ENCODE data around the gene CEMIP. TPM values are rescaled to one million over a fixed set of nuclear protein-coding genes. Genes with fewer than 3 reads are reported as not detected.

The CEMIP gene
- total RNA-seq, 2 experiments from 2014 or later: not detected

- TF ChIP-seq, protein P1, sequence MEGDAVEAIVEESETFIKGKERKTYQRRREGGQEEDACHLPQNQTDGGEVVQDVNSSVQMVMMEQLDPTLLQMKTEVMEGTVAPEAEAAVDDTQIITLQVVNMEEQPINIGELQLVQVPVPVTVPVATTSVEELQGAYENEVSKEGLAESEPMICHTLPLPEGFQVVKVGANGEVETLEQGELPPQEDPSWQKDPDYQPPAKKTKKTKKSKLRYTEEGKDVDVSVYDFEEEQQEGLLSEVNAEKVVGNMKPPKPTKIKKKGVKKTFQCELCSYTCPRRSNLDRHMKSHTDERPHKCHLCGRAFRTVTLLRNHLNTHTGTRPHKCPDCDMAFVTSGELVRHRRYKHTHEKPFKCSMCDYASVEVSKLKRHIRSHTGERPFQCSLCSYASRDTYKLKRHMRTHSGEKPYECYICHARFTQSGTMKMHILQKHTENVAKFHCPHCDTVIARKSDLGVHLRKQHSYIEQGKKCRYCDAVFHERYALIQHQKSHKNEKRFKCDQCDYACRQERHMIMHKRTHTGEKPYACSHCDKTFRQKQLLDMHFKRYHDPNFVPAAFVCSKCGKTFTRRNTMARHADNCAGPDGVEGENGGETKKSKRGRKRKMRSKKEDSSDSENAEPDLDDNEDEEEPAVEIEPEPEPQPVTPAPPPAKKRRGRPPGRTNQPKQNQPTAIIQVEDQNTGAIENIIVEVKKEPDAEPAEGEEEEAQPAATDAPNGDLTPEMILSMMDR (IDR thresholded peaks at IDR 0.05): no peak
- intact Hi-C loops (cut with DNase I, micrococcal nuclease): no loop called here
- Histone ChIP-seq H3K4me3 (ENCODE audit: low read length) (no peak overlapping the region), H3K27me3 (ENCODE audit: control insufficient read depth in 1 of 2, insufficient read depth in 2 of 2, low read length in 2 of 2) (no peaks in the 10 kb centered on the region), H3K9me3 (ENCODE audit: control insufficient read depth in 1 of 2, insufficient read depth in 1 of 2, low read length in 2 of 2) (no peaks in the 10 kb centered on the region), H3K36me3 (ENCODE audit: insufficient read depth, low read length) (no peaks in the 10 kb centered on the region), H3K27ac (ENCODE audit: low read depth in 1 of 2, low read length in 2 of 2) (no peak overlapping the region), H3K4me1 (ENCODE audit: insufficient read depth, low read length) (no peaks in the 10 kb centered on the region)
- Mint-ChIP-seq H3K27ac (no peak overlapping the region), H3K9me3 (no peaks in the 10 kb centered on the region), H3K4me1 (ENCODE audit: low read depth) (no peaks in the 10 kb centered on the region), H3K27me3 (peaks cover 32% of the 10 kb centered on the region), H3K36me3 (ENCODE audit: low read depth) (no peaks in the 10 kb centered on the region), H3K4me3 (no peak overlapping the region)
- ChIA-PET CTCF (no interaction called here), POLR2A (no interaction called here)
- no peak for ATAC-seq (ENCODE audit: poor library complexity)
- DNase-seq: no peak
Measured at GRCh38 chr15:80811781-80812315, 32.7 kb downstream of the CEMIP start.

DNA sequence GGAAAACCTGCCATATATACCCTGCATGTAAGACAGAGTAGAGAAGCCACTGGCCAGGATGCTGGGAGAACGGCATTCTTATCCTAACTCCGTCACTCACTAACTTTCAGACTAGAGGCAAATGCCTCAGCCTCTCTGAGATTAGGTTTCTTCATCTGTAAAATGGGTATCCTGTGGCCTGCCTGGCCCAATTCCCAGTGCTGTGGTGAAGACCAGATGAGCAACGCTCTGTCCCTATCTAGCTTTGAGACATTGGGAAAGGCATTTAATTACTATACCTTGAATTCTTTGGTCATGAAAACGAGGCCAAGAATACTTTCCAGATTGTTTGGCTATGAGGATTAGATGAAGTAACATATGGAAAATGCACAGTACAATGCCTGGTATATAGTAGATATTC, 35.9 kb downstream of the CEMIP start:
- no peaks in the 10 kb centered on the region for H3K4me1 Mint-ChIP-seq (ENCODE audit: low read depth)

DNA sequence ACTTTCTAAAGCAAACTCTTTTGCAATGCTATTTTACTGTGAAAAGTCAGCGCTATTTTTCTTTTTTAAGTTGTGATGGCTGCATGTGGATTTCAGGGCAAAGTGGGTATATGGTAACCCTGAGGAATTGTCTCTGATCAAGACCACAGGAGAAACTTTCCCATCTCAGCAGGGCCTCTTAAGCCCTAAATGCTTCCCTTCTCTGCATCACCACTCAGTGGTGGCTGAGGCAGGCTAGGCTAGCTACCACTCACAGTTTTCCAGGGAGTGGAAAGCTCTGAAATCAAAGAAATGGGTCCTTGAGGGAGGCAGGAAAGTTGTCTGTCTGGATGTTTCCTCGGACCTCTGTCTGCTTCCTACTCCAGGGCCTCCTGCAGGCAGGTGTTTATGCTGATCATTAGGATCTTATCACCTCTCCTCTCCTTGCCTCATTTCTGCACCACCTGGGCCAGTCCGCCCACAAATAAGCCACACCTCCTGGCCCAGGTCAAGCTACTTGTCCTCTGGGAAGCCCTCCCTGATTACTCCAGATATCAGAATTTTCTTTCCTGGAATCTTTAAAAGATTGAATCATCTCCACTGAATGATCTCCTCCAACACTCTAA, 37.0 kb downstream of the CEMIP start:
- Histone ChIP-seq H3K27ac (ENCODE audit: low read depth in 1 of 2, low read length in 2 of 2) (no peak overlapping the region), H3K4me3 (ENCODE audit: low read length) (no peak overlapping the region), H3K9me3 (ENCODE audit: control insufficient read depth in 1 of 2, insufficient read depth in 1 of 2, low read length in 2 of 2) (no peaks in the 10 kb centered on the region), H3K4me1 (ENCODE audit: insufficient read depth, low read length) (no peaks in the 10 kb centered on the region), H3K27me3 (ENCODE audit: control insufficient read depth in 1 of 2, insufficient read depth in 2 of 2, low read length in 2 of 2) (peaks cover 4 to 5% of the 10 kb centered on the region in 2 experiments), H3K36me3 (ENCODE audit: insufficient read depth, low read length) (no peaks in the 10 kb centered on the region)
- intact Hi-C loops (cut with DNase I, micrococcal nuclease): no loop called here
- Mint-ChIP-seq H3K27ac (no peak overlapping the region), H3K27me3 (peaks cover 43% of the 10 kb centered on the region), H3K36me3 (ENCODE audit: low read depth) (no peaks in the 10 kb centered on the region), H3K4me1 (ENCODE audit: low read depth) (no peaks in the 10 kb centered on the region), H3K9me3 (no peaks in the 10 kb centered on the region), H3K4me3 (no peak overlapping the region)
- TF ChIP-seq, protein P1 (IDR thresholded peaks at IDR 0.05): no peak
- ChIA-PET CTCF (no interaction called here), POLR2A (no interaction called here)
- ATAC-seq (ENCODE audit: poor library complexity) (no peak), DNase-seq (no peak)

More for the DNA sequence above, 35.9 kb downstream of the CEMIP start:
- Histone ChIP-seq H3K4me3 (ENCODE audit: low read length) (no peak overlapping the region), H3K36me3 (ENCODE audit: insufficient read depth, low read length) (no peaks in the 10 kb centered on the region), H3K4me1 (ENCODE audit: insufficient read depth, low read length) (no peaks in the 10 kb centered on the region), H3K9me3 (ENCODE audit: control insufficient read depth in 1 of 2, insufficient read depth in 1 of 2, low read length in 2 of 2) (no peaks in the 10 kb centered on the region), H3K27me3 (ENCODE audit: control insufficient read depth in 1 of 2, insufficient read depth in 2 of 2, low read length in 2 of 2) (peaks cover 4 to 5% of the 10 kb centered on the region in 2 experiments), H3K27ac (ENCODE audit: low read depth in 1 of 2, low read length in 2 of 2) (no peak overlapping the region)
- DNase-seq: no peak
- Mint-ChIP-seq H3K9me3 (no peaks in the 10 kb centered on the region), H3K36me3 (ENCODE audit: low read depth) (no peaks in the 10 kb centered on the region), H3K27ac (no peak overlapping the region), H3K27me3 (peaks cover 53% of the 10 kb centered on the region), H3K4me3 (no peak overlapping the region)
- ChIA-PET CTCF (no interaction called here), POLR2A (no interaction called here)
- TF ChIP-seq, protein P1 (IDR thresholded peaks at IDR 0.05): no peak
- intact Hi-C loops (cut with DNase I, micrococcal nuclease): no loop called here
- ATAC-seq (ENCODE audit: poor library complexity): no peak
